ENCODE data around the gene AUH.

- TF ChIP-seq POLR2A (IDR thresholded peaks at IDR 0.05; ENCODE audit: low read length): no peak
- TF ChIP-seq GATA1 (IDR thresholded peaks at IDR 0.05; ENCODE audit: low read depth, low read length): no peak
Measured at GRCh38 chr9:91240596-91241165, 121.0 kb downstream of the AUH start.
